NOMO-1 (cell line): Measurements from ENCODE around the gene MPDZ.

ENCODE experiments used
- DNase-seq, 2 experiments: peaks; one replicate each; lab custom pipeline; 2025; ENCODE audit not compliant: unreplicated experiment in 2 of 2; lab: John Stamatoyannopoulos, UW

MPDZ gene

GRCh38 chr9:13279284-13280141 is at the start of gene MPDZ:
Gene MPDZ (minus strand): TSS chr9:13279692. CDS start chr9:13250315, 29,377 bp downstream.
- DNase-seq = no peak

DNA sequence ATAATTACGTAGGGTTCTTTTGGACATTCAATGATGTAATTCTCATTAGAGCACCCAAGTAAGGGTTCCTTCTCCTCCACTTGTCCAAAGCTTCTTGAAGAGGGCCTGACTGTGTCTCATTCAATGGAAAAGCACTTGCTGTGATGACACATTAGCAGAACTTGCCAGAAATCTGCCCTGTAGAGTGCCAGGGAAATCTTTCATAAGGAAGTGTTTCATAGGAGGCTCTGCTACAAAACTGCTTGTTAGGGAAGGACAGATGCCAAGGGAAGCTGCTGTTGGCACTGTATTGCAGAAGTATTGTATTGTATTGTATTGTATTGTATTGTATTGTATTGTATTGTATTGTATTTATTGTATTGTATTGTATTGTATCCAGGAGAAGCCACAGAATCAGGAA is 45.5 kb upstream of the MPDZ start:
- DNase-seq = no peak

DNA sequence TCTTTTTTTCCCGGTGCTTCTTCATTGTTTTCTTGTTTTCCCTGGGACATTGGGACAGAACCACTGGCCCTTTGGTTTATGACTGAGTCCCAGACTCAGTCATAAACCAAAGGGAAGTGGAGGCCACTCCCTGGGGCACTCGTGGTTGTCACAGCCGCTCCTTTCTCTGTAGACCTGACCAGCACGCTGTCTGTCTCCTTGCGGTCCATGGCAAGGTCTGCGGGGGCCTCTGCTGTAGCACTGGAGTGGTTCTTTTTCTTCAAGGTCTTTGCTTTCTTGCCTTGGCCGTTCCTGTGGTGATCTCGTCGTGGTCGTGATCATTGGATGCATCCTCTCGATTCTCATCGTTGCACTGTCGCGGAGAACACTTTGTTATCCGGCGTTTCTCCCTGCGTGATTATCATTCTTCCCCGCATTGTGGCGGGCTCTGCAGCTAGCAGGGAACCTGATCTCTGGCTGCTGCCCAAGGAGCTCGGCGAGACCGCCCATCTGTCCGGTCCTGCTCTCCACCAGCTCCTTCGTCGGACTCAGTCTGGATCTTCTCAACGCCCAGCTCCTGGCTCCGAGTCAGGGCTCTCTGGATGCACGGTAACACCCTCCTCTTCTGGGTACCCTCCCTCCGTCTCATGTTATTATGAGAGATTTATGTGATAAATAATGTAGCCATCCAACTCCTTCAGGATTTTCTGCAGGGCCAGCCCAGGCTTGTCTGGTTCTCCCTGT is 43.5 kb upstream of the MPDZ start:
- no peak for DNase-seq

DNA sequence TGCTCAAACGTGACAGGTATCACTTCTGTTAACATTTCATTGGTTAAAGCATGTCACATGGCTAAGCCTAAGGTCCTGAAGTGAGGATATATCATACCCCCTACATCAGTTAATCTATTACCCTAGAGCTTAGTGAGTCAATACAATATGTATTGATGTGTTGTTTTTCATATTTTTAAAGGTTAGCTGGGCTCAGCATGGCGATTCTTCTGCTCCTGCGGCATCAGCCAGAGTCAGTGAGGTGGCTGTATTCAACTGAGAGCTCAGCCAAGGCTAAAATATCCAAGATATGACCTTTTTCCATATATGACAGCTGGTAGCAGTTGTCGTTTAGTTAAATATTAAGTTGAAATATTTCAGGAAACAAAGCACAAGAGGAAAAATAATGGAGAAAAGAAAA is 38.5 kb upstream of the MPDZ start:
- DNase-seq = no peak

GRCh38 chr9:13296972-13297371 is 17.5 kb upstream of the MPDZ start:
- DNase-seq = no peak

DNA sequence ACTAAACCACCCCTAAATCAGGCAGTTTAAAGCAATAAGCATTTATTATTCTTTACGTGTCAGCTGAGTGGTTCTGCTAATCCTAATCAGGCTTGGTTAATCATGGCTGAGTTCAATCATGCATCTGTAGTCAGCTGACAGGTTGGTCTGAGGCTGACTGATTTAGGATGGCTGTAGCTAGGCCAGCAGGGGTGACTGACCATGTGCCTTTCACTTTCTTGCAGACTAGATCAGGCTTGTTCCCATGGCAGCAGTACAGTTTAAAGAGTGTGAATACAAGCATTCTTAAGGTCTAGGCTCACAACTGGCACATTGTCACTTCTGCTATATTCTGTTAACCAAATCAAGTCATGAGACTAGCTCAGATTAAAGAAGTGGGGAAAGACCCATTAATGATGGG is 16.1 kb upstream of the MPDZ start:
- DNase-seq = no peak

DNA sequence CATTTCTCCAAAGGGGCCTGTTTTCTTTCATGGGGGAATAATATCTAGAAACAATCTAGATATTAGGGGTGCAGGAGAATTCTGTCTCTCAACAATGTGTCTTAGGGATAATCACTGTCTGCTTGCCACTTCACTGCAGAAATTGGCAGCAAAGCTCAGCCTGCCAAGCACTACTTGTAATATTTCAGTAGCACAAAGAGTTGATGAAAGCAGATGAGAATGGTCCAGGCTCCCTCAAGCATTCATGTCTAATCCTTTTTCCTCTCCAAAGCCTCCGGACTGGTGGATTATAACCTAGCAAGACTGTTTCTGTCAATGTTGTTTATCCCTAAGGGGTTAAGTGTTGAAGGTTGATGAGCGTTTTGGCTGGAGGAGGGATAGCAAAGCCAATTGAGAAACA is 13.3 kb upstream of the MPDZ start:
- no peak for DNase-seq

GRCh38 chr9:13292158-13292557 is 12.7 kb upstream of the MPDZ start:
- DNase-seq = no peak

DNA sequence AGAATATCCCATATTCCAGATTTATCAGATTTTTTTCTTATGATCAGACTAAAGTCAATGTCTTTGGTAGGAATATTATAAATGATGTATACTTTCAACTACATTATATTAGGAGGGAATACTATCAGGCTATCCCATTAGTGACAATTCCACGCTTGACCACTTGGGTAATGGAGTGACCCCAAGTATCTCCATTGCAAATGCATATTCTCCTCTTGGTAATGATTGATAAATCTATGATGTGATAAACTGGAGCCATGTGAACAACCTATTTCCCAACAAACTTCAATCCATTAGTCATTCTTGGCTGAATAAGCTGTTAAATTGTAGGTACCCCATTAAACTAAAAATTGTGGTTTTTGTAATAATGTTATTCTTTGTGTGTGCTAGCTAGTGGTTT is 12.2 kb upstream of the MPDZ start:
- no peak for DNase-seq

GRCh38 chr9:13284011-13284410 is 4.5 kb upstream of the MPDZ start:
- no peak for DNase-seq

- DNase-seq = no peak
Observed at GRCh38 chr9:13282998-13283397, 3.5 kb upstream of the MPDZ start.

GRCh38 chr9:13281356-13282016 is 2.0 kb upstream of the MPDZ start:
- no peak for DNase-seq

DNA sequence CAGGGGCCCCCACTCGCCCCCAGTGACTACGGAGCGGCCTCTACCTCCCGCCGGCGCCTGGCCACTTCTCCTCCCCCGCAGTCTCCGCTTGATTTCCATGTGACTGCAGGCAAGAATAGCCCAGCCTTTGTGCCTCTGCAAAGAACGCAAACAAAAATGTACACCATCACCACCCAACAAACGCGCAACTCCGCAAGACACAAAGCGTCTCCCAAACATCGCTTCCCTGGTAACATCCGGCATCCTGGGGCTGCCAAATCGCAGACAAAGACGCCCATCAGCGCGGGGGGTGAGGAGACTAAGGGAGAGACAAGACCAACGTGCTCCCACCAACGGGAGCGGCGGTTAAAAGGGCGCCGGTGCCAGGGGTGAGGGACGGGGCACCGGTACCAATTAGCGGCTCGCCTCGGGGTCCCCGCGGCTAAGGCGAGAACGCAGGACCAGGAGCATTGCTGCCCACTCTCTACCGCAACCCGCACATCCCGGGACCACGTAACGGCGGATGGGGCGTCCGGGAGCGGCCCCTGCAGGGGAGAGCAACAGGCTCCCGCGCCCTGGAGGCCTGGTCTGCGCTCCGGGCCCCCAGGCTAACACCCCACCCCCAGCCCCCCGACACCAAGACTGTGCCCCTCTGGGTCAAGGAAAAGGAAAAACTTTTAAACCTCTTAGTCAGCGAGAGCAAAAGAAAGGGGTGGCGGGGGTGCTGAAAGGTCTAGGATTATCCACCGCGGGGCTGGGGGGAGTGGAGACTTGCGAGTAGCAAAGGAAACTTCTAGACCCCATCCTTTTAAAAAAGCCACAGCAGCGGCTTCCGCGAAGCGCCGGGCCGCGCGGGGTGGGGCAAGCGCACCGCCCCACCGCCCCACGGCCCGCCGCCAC is 885 bp downstream of the MPDZ start:
- DNase-seq = no peak

- no peak for DNase-seq
Observed at GRCh38 chr9:13278023-13278367, 1.5 kb downstream of the MPDZ start.

- DNase-seq = no peak
Observed at GRCh38 chr9:13274886-13275641, 4.4 kb downstream of the MPDZ start.

- no peak for DNase-seq
Observed at GRCh38 chr9:13270734-13271133, 8.8 kb downstream of the MPDZ start.

DNA sequence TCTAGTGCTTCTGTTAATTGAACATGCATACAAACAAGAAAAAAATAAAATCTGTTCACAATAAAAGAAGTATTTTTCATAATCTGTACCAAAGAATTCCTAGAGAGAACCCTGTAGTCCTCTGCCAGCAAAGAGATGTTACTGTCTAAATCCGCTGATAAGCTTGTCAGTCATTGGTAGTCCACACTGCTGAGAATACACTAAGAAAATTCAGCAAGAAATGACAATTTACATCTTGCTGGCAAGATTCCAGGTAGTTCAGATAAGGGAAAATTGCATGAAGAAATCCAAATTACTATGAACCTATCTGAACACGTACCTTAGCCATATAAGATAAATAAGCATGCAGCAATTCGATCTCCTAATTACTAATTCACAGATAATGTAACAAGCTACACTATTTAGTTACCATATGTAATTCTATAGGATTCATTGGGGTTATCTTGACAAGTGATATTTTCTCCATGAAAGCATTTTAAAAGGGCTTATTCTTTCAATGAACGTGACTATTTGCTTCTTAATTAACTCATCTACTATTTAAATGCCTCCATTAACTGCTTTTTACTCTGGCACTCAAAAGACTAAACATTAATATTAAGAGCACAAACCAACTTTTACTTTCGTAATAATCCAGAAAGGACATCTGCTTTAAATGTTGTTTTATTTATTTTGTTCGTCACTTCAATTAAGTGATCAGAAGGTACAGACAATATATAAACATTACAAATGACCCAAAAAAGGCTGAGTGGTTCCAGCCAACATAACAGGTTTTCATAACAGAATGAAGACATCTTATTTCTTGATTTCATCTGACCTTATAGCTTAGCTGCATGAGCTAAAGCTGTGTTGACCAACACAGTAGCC is 9.7 kb downstream of the MPDZ start:
- DNase-seq = no peak

- no peak for DNase-seq
Observed at GRCh38 chr9:13268469-13268868, 11.0 kb downstream of the MPDZ start.

DNA sequence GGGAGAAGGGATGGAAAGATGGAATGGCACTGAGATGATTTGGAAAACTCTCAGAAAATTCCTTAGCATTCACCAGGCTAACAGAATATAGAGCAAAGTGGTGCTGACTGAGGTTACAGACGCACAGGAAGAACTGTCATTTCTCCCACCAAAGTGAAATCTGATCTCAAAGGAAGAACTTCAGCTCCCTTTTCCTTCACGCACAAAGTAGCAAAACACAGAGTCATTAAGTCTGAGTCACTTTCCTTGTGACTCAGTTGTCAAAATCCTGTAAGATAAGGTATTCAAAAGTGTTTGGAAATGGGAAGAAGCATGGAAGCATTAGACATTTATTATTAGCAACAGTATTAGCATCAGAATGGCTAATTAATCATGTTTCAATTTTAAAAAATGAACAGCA is 11.7 kb downstream of the MPDZ start:
- no peak for DNase-seq
